Measurements from ENCODE around the gene COL5A1.

Gene COL5A1

DNA sequence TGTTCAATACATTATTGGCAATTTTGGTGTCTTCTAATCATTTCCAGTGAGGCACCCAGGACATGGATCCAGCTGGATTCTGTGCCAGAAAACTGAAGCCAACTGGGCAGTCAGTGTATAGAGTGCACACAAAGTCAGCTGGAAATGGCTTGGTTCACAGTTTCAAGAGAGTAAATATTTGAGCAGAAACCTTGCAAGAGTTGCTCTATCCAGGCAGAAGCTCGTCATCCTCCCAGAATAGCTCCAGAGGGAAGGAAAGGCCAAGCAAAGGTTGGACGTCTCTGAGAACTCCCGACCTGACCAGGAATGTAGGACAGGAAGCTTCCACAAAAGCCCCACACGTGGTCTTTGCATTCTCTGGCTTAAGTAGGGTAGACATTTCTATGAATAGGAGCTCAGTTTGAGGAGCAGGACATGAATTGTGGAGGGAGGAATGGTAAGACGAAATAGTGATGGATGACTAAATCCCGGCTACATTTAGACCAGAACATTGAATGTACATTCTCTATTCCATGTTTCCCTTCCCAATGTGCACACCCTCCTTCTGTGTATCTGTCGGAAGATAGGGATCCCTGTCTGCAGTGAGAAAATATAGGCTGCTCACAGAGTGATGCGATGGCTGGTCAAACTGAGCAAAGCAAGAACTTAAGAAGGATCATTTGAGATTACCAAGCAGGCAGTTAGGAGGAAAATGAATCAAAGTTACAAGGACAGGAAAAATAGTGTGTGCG, 166.3 kb downstream of the COL5A1 start:
- Histone ChIP-seq H3K4me2 (ENCODE audit: low read length) (no peak overlapping the region), H3K36me3 (replicated peaks; ENCODE audit: low read depth, low read length) (no peaks in the 10 kb centered on the region), H3K4me3 (ENCODE audit: low read length) (no peak overlapping the region), H3K27ac (ENCODE audit: low read length) (no peak overlapping the region), H3K27me3 (ENCODE audit: low read depth, low read length) (peaks cover 9% of the 10 kb centered on the region; the same call in 1 of the 2 replicates), H3K4me1 (ENCODE audit: low read length) (no peaks in the 10 kb centered on the region), H3K9ac (ENCODE audit: low read length) (no peak overlapping the region), H2AFZ (ENCODE audit: low read depth, low read length) (no peak overlapping the region), H3K9me3 (ENCODE audit: insufficient read depth, low read length) (no peaks in the 10 kb centered on the region), H3K79me2 (ENCODE audit: low read length) (no peaks in the 10 kb centered on the region), H4K20me1 (ENCODE audit: insufficient read depth, low read length) (no peaks in the 10 kb centered on the region)
- TF ChIP-seq CTCF (IDR thresholded peaks at IDR 0.05; ENCODE audit: low read depth, low read length) (no peak), EZH2phosphoT487 (IDR thresholded peaks at IDR 0.05; ENCODE audit: low read depth) (no peak)

DNA sequence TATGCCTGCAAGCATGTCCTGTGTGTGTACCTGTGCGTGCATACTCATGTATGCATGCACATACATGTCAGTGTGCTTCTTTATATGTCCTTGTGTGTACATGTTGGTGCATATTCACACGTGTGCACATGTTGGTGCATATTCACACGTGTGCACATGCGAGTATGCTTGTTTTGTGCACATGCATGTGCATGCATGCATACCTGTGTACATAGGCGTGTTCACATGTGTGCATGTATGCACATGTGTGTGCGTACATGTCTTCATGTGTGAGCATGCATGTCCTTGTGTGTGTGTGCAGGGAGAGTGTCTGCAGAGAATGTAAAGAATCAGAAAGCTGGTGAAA, 166.8 kb downstream of the COL5A1 start:
- Histone ChIP-seq H3K9ac (ENCODE audit: low read length) (no peak overlapping the region), H2AFZ (ENCODE audit: low read depth, low read length) (no peak overlapping the region), H3K4me3 (ENCODE audit: low read length) (no peak overlapping the region), H3K27me3 (ENCODE audit: low read depth, low read length) (peaks cover 9% of the 10 kb centered on the region; the same call in 1 of the 2 replicates), H3K79me2 (ENCODE audit: low read length) (no peaks in the 10 kb centered on the region), H3K4me2 (ENCODE audit: low read length) (no peak overlapping the region), H3K36me3 (replicated peaks; ENCODE audit: low read depth, low read length) (no peaks in the 10 kb centered on the region), H3K4me1 (ENCODE audit: low read length) (no peaks in the 10 kb centered on the region), H4K20me1 (ENCODE audit: insufficient read depth, low read length) (no peaks in the 10 kb centered on the region), H3K27ac (ENCODE audit: low read length) (no peak overlapping the region), H3K9me3 (ENCODE audit: insufficient read depth, low read length) (no peaks in the 10 kb centered on the region)
- TF ChIP-seq EZH2phosphoT487 (IDR thresholded peaks at IDR 0.05; ENCODE audit: low read depth) (no peak), CTCF (IDR thresholded peaks at IDR 0.05; ENCODE audit: low read depth, low read length) (no peak)

GRCh38 chr9:134809292-134809691, 167.7 kb downstream of the COL5A1 start:
- Histone ChIP-seq H3K79me2 (ENCODE audit: low read length) (no peaks in the 10 kb centered on the region), H3K36me3 (replicated peaks; ENCODE audit: low read depth, low read length) (no peaks in the 10 kb centered on the region), H3K4me2 (ENCODE audit: low read length) (no peak overlapping the region), H4K20me1 (ENCODE audit: insufficient read depth, low read length) (no peaks in the 10 kb centered on the region), H3K27me3 (ENCODE audit: low read depth, low read length) (peaks cover 9% of the 10 kb centered on the region; the same call in 1 of the 2 replicates), H3K9ac (ENCODE audit: low read length) (no peak overlapping the region), H3K9me3 (ENCODE audit: insufficient read depth, low read length) (no peaks in the 10 kb centered on the region), H3K27ac (ENCODE audit: low read length) (no peak overlapping the region), H2AFZ (ENCODE audit: low read depth, low read length) (no peak overlapping the region), H3K4me3 (ENCODE audit: low read length) (no peak overlapping the region), H3K4me1 (ENCODE audit: low read length) (no peaks in the 10 kb centered on the region)
- TF ChIP-seq CTCF (IDR thresholded peaks at IDR 0.05; ENCODE audit: low read depth, low read length) (no peak), EZH2phosphoT487 (IDR thresholded peaks at IDR 0.05; ENCODE audit: low read depth) (no peak)

GRCh38 chr9:134809826-134810225, 168.2 kb downstream of the COL5A1 start:
- no peaks in the 10 kb centered on the region for H3K9me3 ChIP-seq (ENCODE audit: insufficient read depth, low read length)
- H3K9ac ChIP-seq (ENCODE audit: low read length) = no peak overlapping the region
- H2AFZ ChIP-seq (ENCODE audit: low read depth, low read length) = no peak overlapping the region
- no peaks in the 10 kb centered on the region for H3K4me1 ChIP-seq (ENCODE audit: low read length)
- no peak overlapping the region for H3K4me2 ChIP-seq (ENCODE audit: low read length)
- H3K27me3 ChIP-seq (ENCODE audit: low read depth, low read length) = peaks cover 9% of the 10 kb centered on the region; the same call in 1 of the 2 replicates
- no peaks in the 10 kb centered on the region for H4K20me1 ChIP-seq (ENCODE audit: insufficient read depth, low read length)
- no peaks in the 10 kb centered on the region for H3K79me2 ChIP-seq (ENCODE audit: low read length)
- no peaks in the 10 kb centered on the region for H3K36me3 ChIP-seq (replicated peaks; ENCODE audit: low read depth, low read length)
- H3K4me3 ChIP-seq (ENCODE audit: low read length) = no peak overlapping the region
- no peak for TF ChIP-seq EZH2phosphoT487 (IDR thresholded peaks at IDR 0.05; ENCODE audit: low read depth)
- no peak for TF ChIP-seq CTCF (IDR thresholded peaks at IDR 0.05; ENCODE audit: low read depth, low read length)
- H3K27ac ChIP-seq (ENCODE audit: low read length) = no peak overlapping the region
